Pancreas (tissue), 10 donors: ENCODE measurements around the gene DHRS13. TPM values are rescaled to one million over a fixed set of nuclear protein-coding genes. Genes with fewer than 3 reads are reported as not detected.

Experiments used
- ATAC-seq, 4 donors: fragments of 200-7000 bp; cut with Tn5 transposase; one replicate each; pipeline versions ENCODE4 v1.8.0 to v1.9.1; 2020; ENCODE audit warnings: mild to moderate bottlenecking in 4 of 4, moderate library complexity in 4 of 4
- DNase-seq, 6 donors: peaks; one replicate each; pipeline ENCODE4 v3.0.0-alpha.2; 2020
- FAIRE-seq: peaks from 2 replicates; lab custom pipeline; 2012; peaks lifted over from hg19 to GRCh38; lab: Jason Lieb, UNC
- H3K27ac ChIP-seq, 4 donors: fragments of 200-600 bp; sonication (generic); 1 replicate in 3 of 4; 2 replicates in 1 of 4; pipeline versions ENCODE4 v1.5.0 to v1.8.0; 2020
- H3K27me3 ChIP-seq, 4 donors: fragments of 200-600 bp; one replicate each; pipeline ENCODE4 v1.8.0; 2021
- H3K36me3 ChIP-seq, 3 donors: fragments of 200-600 bp; sonication (generic) in 1 of 3; one replicate each; pipeline versions ENCODE4 v1.5.0 to v1.8.0; 2020 to 2021
- H3K4me1 ChIP-seq, 3 donors: fragments of 200-600 bp; one replicate each; pipeline ENCODE4 v1.8.0; 2021
- H3K4me3 ChIP-seq, 4 donors: fragments of 200-600 bp; sonication (generic) in 2 of 4; one replicate each; pipeline versions ENCODE4 v1.5.0 to v1.8.0; 2020 to 2021
- H3K9me3 ChIP-seq, 4 donors: fragments of 200-600 bp; one replicate each; pipeline ENCODE4 v1.8.0; 2021
- CTCF ChIP-seq, 4 donors: fragments of 200-600 bp; sonication (generic) in 3 of 4; IDR thresholded peaks; one replicate each; pipeline versions ENCODE4 v1.5.0 to v1.8.0; 2021; ENCODE audit warnings: antibody characterized with exemption in 4 of 4
- WGBS, 2 donors: extraction: QIAGEN DNeasy Blood & Tissue Kit; methylation state at CpG; one replicate each; pipeline ENCODE4 v1.1.7; 2013; 5-methylcytosine and 5-hydroxymethylcytosine counted together
- intact Hi-C, 3 donors: fragments of 100-400 bp; cut with DNase I; formaldehyde crosslinking; loops; one replicate each; pipeline versions ENCODE4 v1.11.1 to v1.14.2; 2022
- polyA plus RNA-seq, 2 donors: library from polyadenylated mRNA; stranded (reverse); fragments of 200-250 nt; gene quantifications; one replicate each; pipeline ENCODE4 v1.2.3, GENCODE V29; 2013
- total RNA-seq, 6 donors: library from RNA; stranded (reverse); fragmentation: NEBNext Ultra II Directional in 4 of 6; extraction: Animal tissue kit (Norgen Biotek cat#: 25700) in 4 of 6; gene quantifications; one replicate each; pipeline versions ENCODE4 v1.2.1 to v1.2.4, GENCODE V29; 2021 to 2023
- donor health status: healthy with polysubstance abuse.
- donor health status: DM: no; HTN: no; CAD: no; lungs with moderate emphysema.
- donor health status: DM: no; HTN: no; CAD: no.
- donor health status: control.
- donor health status: control.
- donor health status: Bipolar disorder and iron deficiency.
- donor health status: DM: yes; HTN: yes; CAD: no.
- donor health status: DM: no; HTN: no; CAD: no.
- donor health status: DM: no; HTN: no; CAD: no.
- donor health status: DM: yes; HTN: yes; CAD: no.

Gene DHRS13
- total and polyA plus RNA-seq, 8 donors = 2.6 to 9.8 (median 5.5) TPM

- H3K4me3 ChIP-seq = peak overlapping the region in 1 of 4 donors; percentile 67
- no peak for ATAC-seq
- no peak for FAIRE-seq
- TF ChIP-seq CTCF (IDR thresholded peaks at IDR 0.05) = no peak
- intact Hi-C loops = no loop called here
- peaks cover 9 to 38% (median 30%) of the 10 kb centered on the region in 3 donors for H3K4me1 ChIP-seq
- WGBS, 2 donors = 28 to 31% methylated on average over 3 of the region's 3 CpGs
- DNase-seq = no peak
- H3K9me3 ChIP-seq = no peaks in the 10 kb centered on the region
- no peak overlapping the region for H3K27ac ChIP-seq
- no peaks in the 10 kb centered on the region for H3K27me3 ChIP-seq
- H3K36me3 ChIP-seq = no peaks in the 10 kb centered on the region
Observed at GRCh38 chr17:28947639-28948038, 44.8 kb upstream of the DHRS13 start.

- H3K36me3 ChIP-seq = no peaks in the 10 kb centered on the region
- DNase-seq (no peak), FAIRE-seq (no peak), ATAC-seq (no peak)
- H3K27me3 ChIP-seq = no peaks in the 10 kb centered on the region
- no peak overlapping the region for H3K27ac ChIP-seq
- H3K9me3 ChIP-seq = no peaks in the 10 kb centered on the region
- H3K4me1 ChIP-seq = peaks cover 9 to 39% (median 32%) of the 10 kb centered on the region in 3 donors
- no peak overlapping the region for H3K4me3 ChIP-seq
- intact Hi-C loops = no loop called here
- TF ChIP-seq CTCF (IDR thresholded peaks at IDR 0.05) = no peak
- WGBS, 2 donors = 53 to 66% methylated on average over 4 of the region's 4 CpGs
Observed at GRCh38 chr17:28946239-28946638, 43.4 kb upstream of the DHRS13 start.

GRCh38 chr17:28944862-28945741, 42.2 kb upstream of the DHRS13 start:
- Histone ChIP-seq H3K36me3 (no peaks in the 10 kb centered on the region), H3K27ac (no peak overlapping the region), H3K9me3 (no peaks in the 10 kb centered on the region), H3K27me3 (no peaks in the 10 kb centered on the region), H3K4me1 (peaks cover 9 to 46% (median 43%) of the 10 kb centered on the region in 3 donors), H3K4me3 (no peak overlapping the region)
- ATAC-seq = no peak
- FAIRE-seq = no peak
- intact Hi-C loops = no loop called here
- WGBS, 2 donors = 49 to 52% methylated on average over 8 of the region's 8 CpGs
- no peak for TF ChIP-seq CTCF (IDR thresholded peaks at IDR 0.05)
- DNase-seq = no peak

GRCh38 chr17:28944343-28944742, 41.5 kb upstream of the DHRS13 start:
- Histone ChIP-seq H3K4me3 (no peak overlapping the region), H3K27me3 (no peaks in the 10 kb centered on the region), H3K27ac (no peak overlapping the region), H3K4me1 (peaks cover 9 to 51% (median 46%) of the 10 kb centered on the region in 3 donors), H3K36me3 (no peaks in the 10 kb centered on the region), H3K9me3 (no peaks in the 10 kb centered on the region)
- ATAC-seq = no peak
- DNase-seq = no peak
- 68 to 70% methylated on average over 4 of the region's 4 CpGs for WGBS, 2 donors
- no peak for FAIRE-seq
- intact Hi-C loops = no loop called here
- TF ChIP-seq CTCF (IDR thresholded peaks at IDR 0.05) = no peak

- WGBS, 2 donors = 91 to 94% methylated on average over 2 of the region's 2 CpGs
- ATAC-seq (no peak), FAIRE-seq (no peak), DNase-seq (no peak)
- H3K9me3 ChIP-seq = no peaks in the 10 kb centered on the region
- TF ChIP-seq CTCF (IDR thresholded peaks at IDR 0.05) = no peak
- intact Hi-C loops = no loop called here
- H3K36me3 ChIP-seq = no peaks in the 10 kb centered on the region
- H3K4me1 ChIP-seq = peaks cover 7 to 58% (median 47%) of the 10 kb centered on the region in 3 donors
- H3K4me3 ChIP-seq = no peak overlapping the region
- no peak overlapping the region for H3K27ac ChIP-seq
- no peaks in the 10 kb centered on the region for H3K27me3 ChIP-seq
Observed at GRCh38 chr17:28942925-28943324, 40.0 kb upstream of the DHRS13 start.
